HepG2 (cell line): ENCODE measurements around the gene CFAP90. TPM values are rescaled to one million over a fixed set of nuclear protein-coding genes. Genes with fewer than 3 reads are reported as not detected.

ENCODE experiments used
- ATAC-seq: fragments of 200-7000 bp; cut with Tn5 transposase; 3 replicates; pipeline ENCODE4 v1.9.1; 2020; ENCODE audit warnings: mild to moderate bottlenecking, moderate library complexity
- BruUV-seq: library from RNA; stranded (reverse); fragments of 400-500 nt; replicated peaks from 2 replicates; lab custom pipeline; 2021; lab: Mats Ljungman, UMichigan
- CTCF ChIA-PET: fragments of 300-600 bp; formaldehyde crosslinking; extraction: SDS; loops from one replicate; lab custom pipeline; 2021; ENCODE audit warnings: low total read pairs, inconsistent platforms, low intra/inter-chr PET ratio; lab: Yijun Ruan, JAX
- POLR2A ChIA-PET: fragments of 350-600 bp; sonication (Branson Sonifier 250); formaldehyde crosslinking; loops from one replicate; lab custom pipeline; 2020; ENCODE audit warnings: antibody characterized with exemption, inconsistent platforms; lab: Yijun Ruan, JAX
- DNase-seq: peaks from one replicate; pipeline ENCODE4 v3.0.0-alpha.2; 2015; ENCODE audit warnings: low spot score
- FAIRE-seq: peaks from 3 replicates; lab custom pipeline; 2011; peaks lifted over from hg19 to GRCh38; lab: Jason Lieb, UNC
- H2AFZ ChIP-seq: one replicate; pipeline ENCODE4 v1.6.1; 2011; ENCODE audit warnings: low read length, inconsistent platforms
- H3K27ac ChIP-seq: fragments of 300-600 bp; 3 replicates; pipeline ENCODE4 v1.8.0; 2011; ENCODE audit warnings: mixed run types, mild to moderate bottlenecking, mixed read lengths, low read length, inconsistent platforms; ENCODE audit not compliant: insufficient read depth; ENCODE audit errors: extremely low read length
- H3K27me3 ChIP-seq, 2 experiments: fragments of 200-600 bp in 1 of 2; 2 replicates in 1 of 2; 3 replicates in 1 of 2; pipeline versions ENCODE4 v1.6.0 to v1.8.0; 2011; ENCODE audit warnings: low read length in 2 of 2, mild to moderate bottlenecking in 2 of 2, moderate library complexity in 2 of 2, inconsistent platforms in 1 of 2; ENCODE audit not compliant: insufficient read depth in 2 of 2, control insufficient read depth in 1 of 2
- H3K36me3 ChIP-seq, 2 experiments: fragments of 200-600 bp in 1 of 2; replicated peaks in 1 of 2; 2 replicates in 1 of 2; 3 replicates in 1 of 2; pipeline versions ENCODE4 v1.5.1 to v1.8.0; 2011; ENCODE audit warnings: low read length in 2 of 2, inconsistent platforms in 1 of 2; ENCODE audit not compliant: insufficient read depth in 2 of 2, control insufficient read depth in 1 of 2
- H3K4me1 ChIP-seq: 2 replicates; pipeline ENCODE4 v1.5.1; 2012; ENCODE audit warnings: low read length, inconsistent platforms; ENCODE audit not compliant: insufficient read depth
- H3K4me2 ChIP-seq: 2 replicates; pipeline ENCODE4 v1.6.0; 2011; ENCODE audit warnings: low read depth, low read length, inconsistent platforms
- H3K4me3 ChIP-seq, 3 experiments: fragments of 200-600 bp in 1 of 3; sonication (generic), shearing (Covaris generic) in 1 of 3; replicated peaks in 1 of 3; 2 replicates each; pipeline ENCODE4 v1.5.1; 2011 to 2016; ENCODE audit warnings: low read length in 3 of 3, inconsistent platforms in 2 of 3, low read depth in 2 of 3, mild to moderate bottlenecking in 2 of 3, control low read depth in 1 of 3, mixed read lengths in 1 of 3; ENCODE audit not compliant: insufficient read depth in 1 of 3
- H3K79me2 ChIP-seq: one replicate; pipeline ENCODE4 v1.6.1; 2011; ENCODE audit warnings: low read length, inconsistent platforms; ENCODE audit not compliant: insufficient read depth
- H3K9ac ChIP-seq: 2 replicates; pipeline ENCODE4 v1.6.0; 2011; ENCODE audit warnings: mild to moderate bottlenecking, low read depth, low read length, inconsistent platforms; ENCODE audit not compliant: insufficient read depth
- H3K9me3 ChIP-seq: 2 replicates; pipeline ENCODE4 v1.5.1; 2012; ENCODE audit warnings: mild to moderate bottlenecking, low read length
- H4K20me1 ChIP-seq: 2 replicates; pipeline ENCODE4 v1.6.0; 2011; ENCODE audit warnings: inconsistent platforms, mild to moderate bottlenecking, low read length, moderate library complexity; ENCODE audit not compliant: insufficient read depth
- ATF7 ChIP-seq, 2 experiments: fragments of 450-650 bp in 1 of 2; sonication (generic) in 1 of 2; formaldehyde crosslinking in 1 of 2; IDR thresholded peaks; 2 replicates each; pipeline versions ENCODE4 v1.4.0 to v1.6.1; 2016 to 2020; ENCODE audit warnings: antibody characterized with exemption in 1 of 2, mild to moderate bottlenecking in 1 of 2, missing genetic modification reagents in 1 of 2
- ATF7-NPFF ChIP-seq: sonication (generic); formaldehyde crosslinking; IDR thresholded peaks from 2 replicates; pipeline ENCODE4 v1.8.1; 2023; ENCODE audit warnings: mild to moderate bottlenecking, low read depth, missing genetic modification reagents, moderate library complexity
- EED ChIP-seq: sonication (generic); formaldehyde crosslinking; IDR thresholded peaks from 2 replicates; pipeline ENCODE4 v1.5.0; 2020; ENCODE audit warnings: mild to moderate bottlenecking, missing genetic modification reagents
- KLF11 ChIP-seq: IDR thresholded peaks from 2 replicates; pipeline ENCODE4 v1.6.1; 2016; ENCODE audit warnings: missing compliant biosample characterization
- PITX1 ChIP-seq: sonication (generic); formaldehyde crosslinking; IDR thresholded peaks from 2 replicates; pipeline ENCODE4 v1.5.1; 2020; ENCODE audit warnings: mild to moderate bottlenecking, missing genetic modification reagents
- POLR2A ChIP-seq, 2 experiments: IDR thresholded peaks; 2 replicates each; pipeline ENCODE4 v1.6.1; 2011; ENCODE audit warnings: low read depth in 2 of 2, low read length in 2 of 2, mild to moderate bottlenecking in 1 of 2, moderate library complexity in 1 of 2; ENCODE audit not compliant: insufficient read depth in 1 of 2
- RARG ChIP-seq: sonication (generic); formaldehyde crosslinking; IDR thresholded peaks from 2 replicates; pipeline ENCODE4 v1.4.0; 2020; ENCODE audit warnings: low read depth, mild to moderate bottlenecking, missing genetic modification reagents
- TOPORS ChIP-seq: sonication (generic); formaldehyde crosslinking; IDR thresholded peaks from 2 replicates; pipeline ENCODE4 v1.8.0; 2023; ENCODE audit warnings: mild to moderate bottlenecking, missing genetic modification reagents
- ZNF17 ChIP-seq: sonication (generic); formaldehyde crosslinking; IDR thresholded peaks from 2 replicates; pipeline ENCODE4 v1.5.0; 2020; ENCODE audit warnings: mild to moderate bottlenecking, missing genetic modification reagents
- WGBS: methylation state at CpG from one replicate; pipeline ENCODE4 v1.1.6; 2017; ENCODE audit warnings: low lambda C conversion rate; 5-methylcytosine and 5-hydroxymethylcytosine counted together
- in situ Hi-C: cut with HindIII; loops from 2 replicates; pipeline ENCODE4 v1.10.0; 2017; ENCODE audit warnings: low pct_unique_long_range_greater_than_20kb; ENCODE audit not compliant: extremely low pct_ligation_motif_present
- intact Hi-C: fragments of 100-400 bp; cut with micrococcal nuclease; formaldehyde crosslinking; loops from one replicate; pipeline ENCODE4 v1.10.0; 2022; ENCODE audit not compliant: unreplicated experiment
- polyA plus RNA-seq, 8 experiments: library from polyadenylated mRNA; depleted of rRNA in 3 of 8; stranded (reverse) in 7 of 8; unstranded in 1 of 8; fragments of >200 nt; fragmentation: Illumina TruSeq in 4 of 8; extraction: Trizol in 4 of 8; gene quantifications; 2 replicates each; pipeline versions ENCODE4 v1.2.1 to v1.2.3, GENCODE V29; 2011 to 2016; ENCODE audit warnings: low read depth in 4 of 8, missing spikeins in 1 of 8, mixed read lengths in 1 of 8; ENCODE audit not compliant: insufficient read depth in 1 of 8
- total RNA-seq, 5 experiments: library from RNA; depleted of rRNA; stranded (reverse); fragments of >200 nt; fragmentation: Illumina TruSeq; extraction: Trizol; gene quantifications; 2 replicates each; pipeline ENCODE4 v1.2.3, GENCODE V29; 2016; ENCODE audit warnings: low read depth in 1 of 5
- TF ChIP-seq, protein P1 (sequence below): sonication (generic); formaldehyde crosslinking; IDR thresholded peaks from 2 replicates; pipeline ENCODE4 v1.5.0; 2020; ENCODE audit warnings: missing genetic modification reagents
- TF ChIP-seq, protein P2 (sequence below): sonication (generic); formaldehyde crosslinking; IDR thresholded peaks from 2 replicates; pipeline ENCODE4 v1.4.0; 2020; ENCODE audit warnings: mild to moderate bottlenecking, missing genetic modification reagents
- TF ChIP-seq, protein P3 (sequence below): sonication (generic); formaldehyde crosslinking; IDR thresholded peaks from 2 replicates; pipeline ENCODE4 v1.8.0; 2022; ENCODE audit warnings: mild to moderate bottlenecking, missing genetic modification reagents, borderline replicate concordance
- TF ChIP-seq, protein P4 (sequence below): sonication (generic); formaldehyde crosslinking; IDR thresholded peaks from 2 replicates; pipeline ENCODE4 v1.4.0; 2020; ENCODE audit warnings: missing genetic modification reagents
- TF ChIP-seq, protein P5 (sequence below): sonication (generic); formaldehyde crosslinking; IDR thresholded peaks from 2 replicates; pipeline ENCODE4 v1.4.0; 2020; ENCODE audit warnings: missing genetic modification reagents, low read depth, mild to moderate bottlenecking, borderline replicate concordance

Gene CFAP90
- total and polyA plus RNA-seq, 2 of the 13 experiments (the other 11 are each of a cell fraction or from before 2014, with no cell fraction given), result 0.11 TPM; not detected in 1

DNA sequence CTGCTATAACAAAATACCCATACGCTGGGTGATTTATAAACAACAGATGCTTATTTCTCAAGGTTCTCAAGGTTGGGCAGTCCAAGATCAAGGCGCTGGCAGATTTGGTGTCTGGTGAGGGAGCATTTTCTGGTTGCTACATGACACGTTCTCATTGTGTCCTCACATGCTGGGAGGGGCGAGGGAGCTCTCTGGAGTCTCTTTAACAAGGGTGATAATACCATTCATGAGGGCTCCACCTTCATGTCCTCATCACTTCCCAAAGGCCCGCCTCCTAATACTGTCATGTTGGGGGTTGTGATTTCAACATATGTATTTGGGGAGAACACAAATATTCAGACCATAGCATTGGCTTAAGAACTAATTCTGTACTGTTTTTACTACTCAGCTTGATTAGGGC lies 4.6 kb downstream of the CFAP90 start (continued):
- TF ChIP-seq, protein P1, sequence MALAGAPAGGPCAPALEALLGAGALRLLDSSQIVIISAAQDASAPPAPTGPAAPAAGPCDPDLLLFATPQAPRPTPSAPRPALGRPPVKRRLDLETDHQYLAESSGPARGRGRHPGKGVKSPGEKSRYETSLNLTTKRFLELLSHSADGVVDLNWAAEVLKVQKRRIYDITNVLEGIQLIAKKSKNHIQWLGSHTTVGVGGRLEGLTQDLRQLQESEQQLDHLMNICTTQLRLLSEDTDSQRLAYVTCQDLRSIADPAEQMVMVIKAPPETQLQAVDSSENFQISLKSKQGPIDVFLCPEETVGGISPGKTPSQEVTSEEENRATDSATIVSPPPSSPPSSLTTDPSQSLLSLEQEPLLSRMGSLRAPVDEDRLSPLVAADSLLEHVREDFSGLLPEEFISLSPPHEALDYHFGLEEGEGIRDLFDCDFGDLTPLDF (CRISPR knock-in tag), result no peak
- TF ChIP-seq, all 625 proteins: peak for 0

DNA sequence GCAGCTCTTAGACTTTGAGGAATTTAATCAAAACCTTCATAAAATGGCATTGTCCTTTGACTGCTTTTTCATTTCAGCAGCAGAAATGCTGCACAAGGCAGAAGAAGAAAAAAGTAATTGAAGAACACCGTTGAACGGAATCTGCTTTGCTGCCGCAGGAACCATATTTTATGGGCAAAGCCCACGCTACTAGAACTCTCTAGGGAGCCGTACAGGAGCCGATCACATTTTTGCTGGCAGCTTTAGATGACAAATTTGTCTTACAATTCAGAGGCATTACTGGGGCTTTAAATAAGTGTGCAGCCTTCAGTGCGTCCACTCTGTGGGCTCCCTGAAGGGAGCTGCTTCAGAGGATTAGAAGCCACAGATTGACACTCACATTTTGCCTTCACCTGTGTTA lies 5.4 kb downstream of the CFAP90 start:
- Histone ChIP-seq H3K36me3 (no peaks in the 10 kb centered on the region), H4K20me1 (no peaks in the 10 kb centered on the region), H3K9ac (no peak overlapping the region), H3K9me3 (no peaks in the 10 kb centered on the region), H3K4me2 (no peak overlapping the region), H3K27ac (no peak overlapping the region), H2AFZ (no peak overlapping the region), H3K4me1 (peaks cover 8% of the 10 kb centered on the region), H3K4me3 (no peak overlapping the region), H3K79me2 (no peaks in the 10 kb centered on the region), H3K27me3 (peaks cover 3 to 33% of the 10 kb centered on the region in 2 experiments; a peak in 3 of 5 replicates)
- 37% methylated on average over 6 of the region's 7 CpGs for WGBS
- DNase-seq, result no peak
- no peak for FAIRE-seq
- in situ Hi-C loops (no loop called here), intact Hi-C loops (no loop called here)
- TF ChIP-seq, protein P2, sequence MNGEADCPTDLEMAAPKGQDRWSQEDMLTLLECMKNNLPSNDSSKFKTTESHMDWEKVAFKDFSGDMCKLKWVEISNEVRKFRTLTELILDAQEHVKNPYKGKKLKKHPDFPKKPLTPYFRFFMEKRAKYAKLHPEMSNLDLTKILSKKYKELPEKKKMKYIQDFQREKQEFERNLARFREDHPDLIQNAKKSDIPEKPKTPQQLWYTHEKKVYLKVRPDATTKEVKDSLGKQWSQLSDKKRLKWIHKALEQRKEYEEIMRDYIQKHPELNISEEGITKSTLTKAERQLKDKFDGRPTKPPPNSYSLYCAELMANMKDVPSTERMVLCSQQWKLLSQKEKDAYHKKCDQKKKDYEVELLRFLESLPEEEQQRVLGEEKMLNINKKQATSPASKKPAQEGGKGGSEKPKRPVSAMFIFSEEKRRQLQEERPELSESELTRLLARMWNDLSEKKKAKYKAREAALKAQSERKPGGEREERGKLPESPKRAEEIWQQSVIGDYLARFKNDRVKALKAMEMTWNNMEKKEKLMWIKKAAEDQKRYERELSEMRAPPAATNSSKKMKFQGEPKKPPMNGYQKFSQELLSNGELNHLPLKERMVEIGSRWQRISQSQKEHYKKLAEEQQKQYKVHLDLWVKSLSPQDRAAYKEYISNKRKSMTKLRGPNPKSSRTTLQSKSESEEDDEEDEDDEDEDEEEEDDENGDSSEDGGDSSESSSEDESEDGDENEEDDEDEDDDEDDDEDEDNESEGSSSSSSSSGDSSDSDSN (CRISPR knock-in tag), result no peak
- TF ChIP-seq, protein P3, sequence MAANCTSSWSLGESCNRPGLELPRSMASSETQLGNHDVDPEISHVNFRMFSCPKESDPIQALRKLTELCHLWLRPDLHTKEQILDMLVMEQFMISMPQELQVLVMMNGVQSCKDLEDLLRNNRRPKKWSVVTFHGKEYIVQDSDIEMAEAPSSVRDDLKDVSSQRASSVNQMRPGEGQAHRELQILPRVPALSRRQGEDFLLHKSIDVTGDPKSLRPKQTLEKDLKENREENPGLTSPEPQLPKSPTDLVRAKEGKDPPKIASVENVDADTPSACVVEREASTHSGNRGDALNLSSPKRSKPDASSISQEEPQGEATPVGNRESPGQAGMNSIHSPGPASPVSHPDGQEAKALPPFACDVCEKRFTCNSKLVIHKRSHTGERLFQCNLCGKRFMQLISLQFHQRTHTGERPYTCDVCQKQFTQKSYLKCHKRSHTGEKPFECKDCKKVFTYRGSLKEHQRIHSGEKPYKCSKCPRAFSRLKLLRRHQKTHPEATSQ, result no peak
- TF ChIP-seq, protein P4, sequence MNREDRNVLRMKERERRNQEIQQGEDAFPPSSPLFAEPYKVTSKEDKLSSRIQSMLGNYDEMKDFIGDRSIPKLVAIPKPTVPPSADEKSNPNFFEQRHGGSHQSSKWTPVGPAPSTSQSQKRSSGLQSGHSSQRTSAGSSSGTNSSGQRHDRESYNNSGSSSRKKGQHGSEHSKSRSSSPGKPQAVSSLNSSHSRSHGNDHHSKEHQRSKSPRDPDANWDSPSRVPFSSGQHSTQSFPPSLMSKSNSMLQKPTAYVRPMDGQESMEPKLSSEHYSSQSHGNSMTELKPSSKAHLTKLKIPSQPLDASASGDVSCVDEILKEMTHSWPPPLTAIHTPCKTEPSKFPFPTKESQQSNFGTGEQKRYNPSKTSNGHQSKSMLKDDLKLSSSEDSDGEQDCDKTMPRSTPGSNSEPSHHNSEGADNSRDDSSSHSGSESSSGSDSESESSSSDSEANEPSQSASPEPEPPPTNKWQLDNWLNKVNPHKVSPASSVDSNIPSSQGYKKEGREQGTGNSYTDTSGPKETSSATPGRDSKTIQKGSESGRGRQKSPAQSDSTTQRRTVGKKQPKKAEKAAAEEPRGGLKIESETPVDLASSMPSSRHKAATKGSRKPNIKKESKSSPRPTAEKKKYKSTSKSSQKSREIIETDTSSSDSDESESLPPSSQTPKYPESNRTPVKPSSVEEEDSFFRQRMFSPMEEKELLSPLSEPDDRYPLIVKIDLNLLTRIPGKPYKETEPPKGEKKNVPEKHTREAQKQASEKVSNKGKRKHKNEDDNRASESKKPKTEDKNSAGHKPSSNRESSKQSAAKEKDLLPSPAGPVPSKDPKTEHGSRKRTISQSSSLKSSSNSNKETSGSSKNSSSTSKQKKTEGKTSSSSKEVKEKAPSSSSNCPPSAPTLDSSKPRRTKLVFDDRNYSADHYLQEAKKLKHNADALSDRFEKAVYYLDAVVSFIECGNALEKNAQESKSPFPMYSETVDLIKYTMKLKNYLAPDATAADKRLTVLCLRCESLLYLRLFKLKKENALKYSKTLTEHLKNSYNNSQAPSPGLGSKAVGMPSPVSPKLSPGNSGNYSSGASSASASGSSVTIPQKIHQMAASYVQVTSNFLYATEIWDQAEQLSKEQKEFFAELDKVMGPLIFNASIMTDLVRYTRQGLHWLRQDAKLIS, result no peak
- TF ChIP-seq PITX1 (CRISPR knock-in tag) (no peak), ATF7-NPFF (CRISPR knock-in tag) (no peak), ZNF17 (CRISPR knock-in tag) (no peak), ATF7 (IDR thresholded peaks at IDR 0.05) (no peak), ATF7 (CRISPR knock-in tag; IDR thresholded peaks at IDR 0.05) (no peak), KLF11 (CRISPR knock-in tag) (no peak), TOPORS (CRISPR knock-in tag) (no peak), POLR2A (IDR thresholded peaks at IDR 0.05; ENCODE audit: insufficient read depth in 1 of 2, low read depth in 2 of 2, low read length in 2 of 2) (no peak), EED (no peak), RARG (CRISPR knock-in tag) (no peak)
- TF ChIP-seq, protein P5, sequence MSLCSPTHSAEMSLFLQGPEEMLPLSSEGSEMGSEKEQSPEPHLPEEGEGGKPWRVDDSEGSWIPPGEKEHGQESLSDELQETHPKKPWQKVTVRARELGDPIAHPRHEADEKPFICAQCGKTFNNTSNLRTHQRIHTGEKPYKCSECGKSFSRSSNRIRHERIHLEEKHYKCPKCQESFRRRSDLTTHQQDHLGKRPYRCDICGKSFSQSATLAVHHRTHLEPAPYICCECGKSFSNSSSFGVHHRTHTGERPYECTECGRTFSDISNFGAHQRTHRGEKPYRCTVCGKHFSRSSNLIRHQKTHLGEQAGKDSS (CRISPR knock-in tag), result no peak
- no peak for ATAC-seq
- ChIA-PET CTCF (no interaction called here), POLR2A (no interaction called here)
- BruUV-seq, result no TSS peak
